WERI-Rb-1 (cell line): ENCODE results near the gene HIGD1B.

Experiments
- DNase-seq: peaks from one replicate; pipeline ENCODE4 v3.0.0-alpha.2; 2020
- H3K27ac ChIP-seq: fragments of 250-450 bp; sonication (Bioruptor Pico); 2 replicates; pipeline ENCODE4 v1.5.1; 2020; ENCODE audit warnings: mild to moderate bottlenecking, moderate library complexity
- H3K27me3 ChIP-seq: fragments of 250-450 bp; sonication (Bioruptor Pico); 2 replicates; pipeline ENCODE4 v1.5.1; 2021; ENCODE audit warnings: mild to moderate bottlenecking, low read depth, moderate library complexity; ENCODE audit not compliant: insufficient read depth, severe bottlenecking
- H3K36me3 ChIP-seq: fragments of 250-450 bp; sonication (Bioruptor Pico); 2 replicates; pipeline ENCODE4 v1.5.1; 2020; ENCODE audit warnings: mild to moderate bottlenecking, moderate library complexity
- H3K4me3 ChIP-seq: 2 replicates; pipeline ENCODE4 v1.5.1; 2011; ENCODE audit warnings: low read depth, mild to moderate bottlenecking, control low read depth, low read length
- H3K9me3 ChIP-seq: fragments of 250-450 bp; sonication (Bioruptor Pico); 2 replicates; pipeline ENCODE4 v1.5.1; 2021; ENCODE audit warnings: mild to moderate bottlenecking, moderate library complexity; ENCODE audit not compliant: severe bottlenecking
- CTCF ChIP-seq: IDR thresholded peaks from 2 replicates; pipeline ENCODE4 v1.5.1; 2011; ENCODE audit warnings: low read depth, mild to moderate bottlenecking, control low read depth, inconsistent platforms, low read length

The HIGD1B gene

GRCh38 chr17:44865231-44865660 is 17.6 kb downstream of the HIGD1B start:
- Histone ChIP-seq H3K27ac (no peak overlapping the region), H3K9me3 (no peaks in the 10 kb centered on the region), H3K27me3 (no peaks in the 10 kb centered on the region), H3K36me3 (peaks cover 80% of the 10 kb centered on the region), H3K4me3 (no peak overlapping the region)
- peak; percentile 81 for TF ChIP-seq CTCF
- peak; percentile 81 for DNase-seq

GRCh38 chr17:44865931-44866330 is 18.2 kb downstream of the HIGD1B start:
- no peak overlapping the region for H3K27ac ChIP-seq
- H3K9me3 ChIP-seq: no peaks in the 10 kb centered on the region
- no peak overlapping the region for H3K4me3 ChIP-seq
- no peak for DNase-seq
- H3K36me3 ChIP-seq: peaks cover 78% of the 10 kb centered on the region
- TF ChIP-seq CTCF: no peak
- H3K27me3 ChIP-seq: no peaks in the 10 kb centered on the region

- DNase-seq: no peak
- Histone ChIP-seq H3K27ac (no peak overlapping the region), H3K9me3 (no peaks in the 10 kb centered on the region), H3K27me3 (no peaks in the 10 kb centered on the region), H3K36me3 (peaks cover 82% of the 10 kb centered on the region), H3K4me3 (no peak overlapping the region)
- TF ChIP-seq CTCF: no peak
These were observed 20.2 kb downstream of the HIGD1B start for GRCh38 chr17:44867841-44868240.

GRCh38 chr17:44871556-44871955 is 23.9 kb downstream of the HIGD1B start:
- TF ChIP-seq CTCF: no peak

GRCh38 chr17:44872131-44872768 is 24.6 kb downstream of the HIGD1B start:
- no peak overlapping the region for H3K4me3 ChIP-seq
- no peaks in the 10 kb centered on the region for H3K9me3 ChIP-seq
- H3K27ac ChIP-seq: no peak overlapping the region
- no peak for DNase-seq
- H3K36me3 ChIP-seq: peaks cover 81% of the 10 kb centered on the region
- no peak for TF ChIP-seq CTCF
- H3K27me3 ChIP-seq: no peaks in the 10 kb centered on the region

More at GRCh38 chr17:44871556-44871955, 23.9 kb downstream of the HIGD1B start:
- no peaks in the 10 kb centered on the region for H3K9me3 ChIP-seq
- DNase-seq: no peak
- H3K4me3 ChIP-seq: no peak overlapping the region
- H3K27me3 ChIP-seq: no peaks in the 10 kb centered on the region
- peaks cover 81% of the 10 kb centered on the region for H3K36me3 ChIP-seq
- no peak overlapping the region for H3K27ac ChIP-seq

GRCh38 chr17:44875761-44876160 is 28.1 kb downstream of the HIGD1B start:
- no peak for TF ChIP-seq CTCF
- peak; percentile 76 for DNase-seq
- H3K27me3 ChIP-seq: no peaks in the 10 kb centered on the region
- H3K9me3 ChIP-seq: no peaks in the 10 kb centered on the region
- no peak overlapping the region; the same call in 1 of the 2 replicates for H3K27ac ChIP-seq
- no peak overlapping the region for H3K4me3 ChIP-seq
- peaks cover 88% of the 10 kb centered on the region for H3K36me3 ChIP-seq
